ENCODE data around the gene DDX46. TPM values are rescaled to one million over a fixed set of nuclear protein-coding genes. Genes with fewer than 3 reads are reported as not detected.
"Not testable (repeated sequence)": the region's sequence is repeated elsewhere in the genome, so short reads cannot be mapped to it uniquely, and the experiment has no call there.

Gene DDX46
- total RNA-seq, 3 donors from 2014 or later (not counting 1 experiment from before 2014, with no cell fraction given): 61.4 to 74.8 (median 67.2) TPM

GRCh38 chr5:134846641-134846960 is 88.0 kb downstream of the DDX46 start:
- Mint-ChIP-seq H3K27ac (peak overlapping the region; percentile 94 to 99), H3K4me1 (peaks cover 27% of the 10 kb centered on the region in 2 donors), H3K4me3 (peak overlapping the region; percentile 96), H3K36me3 (no peaks in the 10 kb centered on the region), H3K27me3 (ENCODE audit: low read depth in 2 of 2) (no peaks in the 10 kb centered on the region), H3K9me3 (no peaks in the 10 kb centered on the region)
- H3K36me3 ChIP-seq (ENCODE audit: control insufficient read depth, insufficient read depth, low read length): peaks cover 3% of the 10 kb centered on the region
- intact Hi-C loops (cut with micrococcal nuclease): no loop called here
- H3K4me3 ChIP-seq (ENCODE audit: low read length): peak overlapping the region; percentile 87
- peaks cover 28% of the 10 kb centered on the region for H3K4me1 ChIP-seq (ENCODE audit: control insufficient read depth, insufficient read depth, low read length)
- H3K27ac ChIP-seq (ENCODE audit: low read length): peak overlapping the region; percentile 97
- under 1% methylated on average over 10 of the region's 11 CpGs for WGBS (ENCODE audit: insufficient coverage)
- ATAC-seq (no peak), DNase-seq (no peak)
- TF ChIP-seq CTCF (IDR thresholded peaks at IDR 0.05): no peak
- no peaks in the 10 kb centered on the region for H3K9me3 ChIP-seq (ENCODE audit: control insufficient read depth, insufficient read depth, low read length)
- H3K27me3 ChIP-seq (ENCODE audit: control insufficient read depth, insufficient read depth, low read length): no peaks in the 10 kb centered on the region

- DNase-seq; H3K27me3 Mint-ChIP-seq (ENCODE audit: low read depth in 2 of 2); H3K9me3 Mint-ChIP-seq; intact Hi-C loops (cut with micrococcal nuclease); H3K4me3 ChIP-seq (ENCODE audit: low read length); H3K4me3 Mint-ChIP-seq; H3K36me3 Mint-ChIP-seq; H3K9me3 ChIP-seq (ENCODE audit: control insufficient read depth, insufficient read depth, low read length); H3K27me3 ChIP-seq (ENCODE audit: control insufficient read depth, insufficient read depth, low read length); H3K27ac ChIP-seq (ENCODE audit: low read length); H3K36me3 ChIP-seq (ENCODE audit: control insufficient read depth, insufficient read depth, low read length); ATAC-seq: not testable (repeated sequence)
- WGBS (ENCODE audit: insufficient coverage): 88% methylated on average over 5 of the region's 7 CpGs
- Mint-ChIP-seq H3K27ac (peak overlapping the region; percentile 40 to 53), H3K4me1 (peaks cover 43% of the 10 kb centered on the region in 2 donors)
- peaks cover 39% of the 10 kb centered on the region for H3K4me1 ChIP-seq (ENCODE audit: control insufficient read depth, insufficient read depth, low read length)
These were observed 90.9 kb downstream of the DDX46 start for GRCh38 chr5:134849434-134849933.

DNA sequence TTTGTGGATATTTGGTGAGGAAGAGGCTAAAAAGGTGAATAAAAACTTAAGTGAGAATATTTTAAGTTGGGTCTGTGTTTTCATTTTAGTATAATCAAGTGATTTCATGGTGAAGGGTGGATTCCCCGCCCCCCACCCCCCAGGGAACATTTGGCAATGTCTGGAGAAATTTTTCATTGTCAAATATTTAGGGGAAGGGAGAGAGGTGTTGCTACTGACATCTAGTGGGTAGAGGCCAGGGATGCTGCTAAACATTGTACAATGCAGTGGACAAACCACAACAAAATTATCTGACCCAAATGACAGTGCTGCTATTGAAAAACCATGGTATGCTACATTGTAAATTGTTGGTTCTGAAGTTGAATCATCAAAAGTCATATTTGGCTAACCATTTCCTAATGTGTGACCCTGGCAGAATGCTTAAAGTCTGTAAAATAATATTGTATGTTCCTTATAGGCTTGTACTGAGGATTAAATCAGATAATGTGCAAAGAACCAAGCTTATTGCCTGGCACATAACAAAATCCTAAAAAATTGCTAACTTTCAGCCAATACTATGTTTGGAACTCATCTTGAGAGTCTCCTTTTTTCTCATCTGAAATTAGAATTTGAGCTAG is 92.8 kb downstream of the DDX46 start:
- Mint-ChIP-seq H3K4me1 (peaks cover 42 to 45% of the 10 kb centered on the region in 2 donors), H3K4me3 (peak overlapping the region; percentile 45), H3K27ac (peak overlapping the region; percentile 58 to 76), H3K36me3 (no peaks in the 10 kb centered on the region), H3K27me3 (ENCODE audit: low read depth in 2 of 2) (no peaks in the 10 kb centered on the region), H3K9me3 (no peaks in the 10 kb centered on the region)
- H3K36me3 ChIP-seq (ENCODE audit: control insufficient read depth, insufficient read depth, low read length): peaks cover 19% of the 10 kb centered on the region
- no CpG with 5 or more reads among the region's 1 CpG for WGBS (ENCODE audit: insufficient coverage)
- no peaks in the 10 kb centered on the region for H3K27me3 ChIP-seq (ENCODE audit: control insufficient read depth, insufficient read depth, low read length)
- no peak overlapping the region for H3K27ac ChIP-seq (ENCODE audit: low read length)
- intact Hi-C loops (cut with micrococcal nuclease): no loop called here
- peak in 1 of 2 donors; percentile 22 for DNase-seq
- H3K4me1 ChIP-seq (ENCODE audit: control insufficient read depth, insufficient read depth, low read length): peaks cover 38% of the 10 kb centered on the region
- no peak overlapping the region for H3K4me3 ChIP-seq (ENCODE audit: low read length)
- TF ChIP-seq CTCF (IDR thresholded peaks at IDR 0.05): no peak
- no peak for ATAC-seq
- H3K9me3 ChIP-seq (ENCODE audit: control insufficient read depth, insufficient read depth, low read length): no peaks in the 10 kb centered on the region

GRCh38 chr5:134856465-134856864 is 97.9 kb downstream of the DDX46 start:
- H3K4me3 ChIP-seq (ENCODE audit: low read length); intact Hi-C loops (cut with micrococcal nuclease); H3K27ac ChIP-seq (ENCODE audit: low read length); H3K27me3 Mint-ChIP-seq (ENCODE audit: low read depth in 2 of 2); H3K27ac Mint-ChIP-seq; H3K9me3 Mint-ChIP-seq; H3K9me3 ChIP-seq (ENCODE audit: control insufficient read depth, insufficient read depth, low read length); ATAC-seq; DNase-seq; H3K36me3 Mint-ChIP-seq; H3K4me3 Mint-ChIP-seq; H3K27me3 ChIP-seq (ENCODE audit: control insufficient read depth, insufficient read depth, low read length): not testable (repeated sequence)
- H3K36me3 ChIP-seq (ENCODE audit: control insufficient read depth, insufficient read depth, low read length): peaks cover 38% of the 10 kb centered on the region
- peaks cover 17% of the 10 kb centered on the region for H3K4me1 ChIP-seq (ENCODE audit: control insufficient read depth, insufficient read depth, low read length)
- H3K4me1 Mint-ChIP-seq: peaks cover 33 to 35% of the 10 kb centered on the region in 2 donors
- 94% methylated on average over 4 of the region's 7 CpGs for WGBS (ENCODE audit: insufficient coverage)
